ENCODE results near the gene GPR142. TPM values are rescaled to one million over a fixed set of nuclear protein-coding genes. Genes with fewer than 3 reads are reported as not detected.

Gene GPR142
- total RNA-seq, 4 donors from 2014 or later: 0.67 TPM; not detected in 3

GRCh38 chr17:74380959-74381808 is 13.9 kb downstream of the GPR142 start:
- intact Hi-C loops (cut with DNase I): no loop called here
- 81 to 84% methylated on average over 15 of the region's 15 CpGs for WGBS, 2 donors
- H3K4me3 ChIP-seq (replicated peaks in 1 of 3): no peak overlapping the region

GRCh38 chr17:74383141-74383540 is 15.8 kb downstream of the GPR142 start:
- DNase-seq: no peak
- 89 to 90% methylated on average over 5 of the region's 5 CpGs for WGBS, 2 donors
- Histone ChIP-seq H3K4me1 (peaks cover 6 to 21% of the 10 kb centered on the region in 2 donors), H3K27me3 (no peaks in the 10 kb centered on the region), H3K9me3 (no peaks in the 10 kb centered on the region), H3K36me3 (no peaks in the 10 kb centered on the region), H3K27ac (no peak overlapping the region), H3K4me3 (replicated peaks in 1 of 3) (no peak overlapping the region)
- TF ChIP-seq CTCF (IDR thresholded peaks at IDR 0.05): no peak
- no peak for TF ChIP-seq POLR2A (IDR thresholded peaks at IDR 0.05)
- intact Hi-C loops (cut with DNase I): no loop called here

More at GRCh38 chr17:74380959-74381808, 13.9 kb downstream of the GPR142 start:
- no peaks in the 10 kb centered on the region for H3K9me3 ChIP-seq
- peak; percentile 8 to 14 for DNase-seq
- H3K27ac ChIP-seq: peak overlapping the region in 1 of 3 donors; percentile 32
- TF ChIP-seq CTCF (IDR thresholded peaks at IDR 0.05): no peak
- no peak for TF ChIP-seq POLR2A (IDR thresholded peaks at IDR 0.05)
- H3K4me1 ChIP-seq: peaks cover 6 to 21% of the 10 kb centered on the region in 2 donors
- H3K36me3 ChIP-seq: no peaks in the 10 kb centered on the region
- H3K27me3 ChIP-seq: no peaks in the 10 kb centered on the region

- intact Hi-C loops (cut with DNase I): no loop called here
- Histone ChIP-seq H3K27ac (no peak overlapping the region), H3K9me3 (no peaks in the 10 kb centered on the region), H3K36me3 (no peaks in the 10 kb centered on the region), H3K27me3 (no peaks in the 10 kb centered on the region), H3K4me3 (replicated peaks in 1 of 3) (no peak overlapping the region), H3K4me1 (peaks cover 4 to 10% of the 10 kb centered on the region in 2 donors)
- TF ChIP-seq CTCF (IDR thresholded peaks at IDR 0.05): no peak
- no peak for TF ChIP-seq POLR2A (IDR thresholded peaks at IDR 0.05)
- WGBS, 2 donors: 89 to 90% methylated on average over 3 of the region's 3 CpGs
- no peak for DNase-seq
These were observed 17.9 kb downstream of the GPR142 start for GRCh38 chr17:74385201-74385600.

GRCh38 chr17:74386386-74386785 is 19.1 kb downstream of the GPR142 start:
- Histone ChIP-seq H3K4me1 (peaks cover 4% of the 10 kb centered on the region in 2 donors), H3K36me3 (no peaks in the 10 kb centered on the region), H3K27ac (no peak overlapping the region), H3K4me3 (replicated peaks in 1 of 3) (no peak overlapping the region), H3K27me3 (no peaks in the 10 kb centered on the region), H3K9me3 (no peaks in the 10 kb centered on the region)
- DNase-seq: peak in 1 of 2 donors; percentile 9
- intact Hi-C loops (cut with DNase I): no loop called here
- TF ChIP-seq POLR2A (IDR thresholded peaks at IDR 0.05): no peak
- TF ChIP-seq CTCF (IDR thresholded peaks at IDR 0.05): no peak
- WGBS, 2 donors: 62 to 79% methylated on average over 7 to 8 of the region's 8 CpGs
